VCaP (cell line): ENCODE data around the gene EEF1A2.

Experiments
- H3K27ac ChIP-seq: fragments of 450-650 bp; 2 replicates; pipeline ENCODE4 v1.5.1; 2017
- TF ChIP-seq, protein P1 (sequence below): fragments of 450-650 bp; conservative IDR thresholded peaks from 2 replicates; pipeline ENCODE4 v1.5.1; 2017; ENCODE audit warnings: mild to moderate bottlenecking, moderate library complexity

EEF1A2 gene

DNA sequence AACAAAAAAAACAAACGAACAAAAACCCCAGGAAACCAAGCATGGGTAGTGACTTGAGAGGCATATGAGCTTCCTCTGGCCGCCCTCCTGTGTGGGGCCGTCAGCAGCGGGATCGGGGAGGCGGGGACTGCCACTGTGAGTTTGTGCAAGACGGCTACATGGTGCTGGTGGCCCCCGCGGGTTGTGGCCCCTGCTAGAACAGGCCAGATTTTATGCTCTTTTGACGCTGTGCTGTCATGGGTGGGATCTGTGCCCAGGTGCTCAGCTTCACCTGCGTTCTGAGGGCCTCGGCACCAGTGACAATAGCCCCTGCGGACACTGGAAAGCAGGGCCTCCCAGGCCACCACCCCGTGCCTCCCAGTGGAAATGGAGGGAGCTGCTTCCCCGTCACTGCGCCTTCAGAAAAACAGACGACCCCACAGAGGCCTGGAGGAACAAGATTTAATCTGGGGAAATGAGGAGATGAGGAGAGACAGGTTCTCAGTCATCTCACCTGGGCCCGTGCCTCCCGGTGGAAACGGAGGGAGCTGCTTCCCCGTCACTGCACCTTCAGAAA is 21.7 kb downstream of the EEF1A2 start:
- H3K27ac ChIP-seq, result no peak overlapping the region
- TF ChIP-seq, protein P1, sequence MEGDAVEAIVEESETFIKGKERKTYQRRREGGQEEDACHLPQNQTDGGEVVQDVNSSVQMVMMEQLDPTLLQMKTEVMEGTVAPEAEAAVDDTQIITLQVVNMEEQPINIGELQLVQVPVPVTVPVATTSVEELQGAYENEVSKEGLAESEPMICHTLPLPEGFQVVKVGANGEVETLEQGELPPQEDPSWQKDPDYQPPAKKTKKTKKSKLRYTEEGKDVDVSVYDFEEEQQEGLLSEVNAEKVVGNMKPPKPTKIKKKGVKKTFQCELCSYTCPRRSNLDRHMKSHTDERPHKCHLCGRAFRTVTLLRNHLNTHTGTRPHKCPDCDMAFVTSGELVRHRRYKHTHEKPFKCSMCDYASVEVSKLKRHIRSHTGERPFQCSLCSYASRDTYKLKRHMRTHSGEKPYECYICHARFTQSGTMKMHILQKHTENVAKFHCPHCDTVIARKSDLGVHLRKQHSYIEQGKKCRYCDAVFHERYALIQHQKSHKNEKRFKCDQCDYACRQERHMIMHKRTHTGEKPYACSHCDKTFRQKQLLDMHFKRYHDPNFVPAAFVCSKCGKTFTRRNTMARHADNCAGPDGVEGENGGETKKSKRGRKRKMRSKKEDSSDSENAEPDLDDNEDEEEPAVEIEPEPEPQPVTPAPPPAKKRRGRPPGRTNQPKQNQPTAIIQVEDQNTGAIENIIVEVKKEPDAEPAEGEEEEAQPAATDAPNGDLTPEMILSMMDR, result no peak

DNA sequence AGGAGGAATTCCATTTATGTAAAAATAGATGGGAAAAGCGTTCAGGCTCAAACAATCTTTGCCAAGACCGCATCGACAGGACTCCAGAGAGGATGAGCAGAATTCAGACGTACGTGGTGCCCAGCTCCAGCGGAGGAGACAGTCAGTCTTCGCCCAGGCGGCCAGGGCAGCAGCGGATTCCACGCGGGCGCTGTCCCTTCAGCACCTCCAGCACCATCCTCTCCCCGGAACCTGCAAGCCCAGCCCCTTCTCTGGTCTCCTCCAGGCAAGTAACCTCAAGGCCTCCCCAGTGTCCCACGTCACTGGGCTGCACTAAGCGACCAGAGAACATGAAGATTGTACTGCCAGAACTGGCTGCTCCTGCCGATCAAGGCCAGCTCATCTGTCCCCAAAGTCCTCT is 23.7 kb downstream of the EEF1A2 start:
- H3K27ac ChIP-seq, result no peak overlapping the region
- TF ChIP-seq, protein P1, result no peak

DNA sequence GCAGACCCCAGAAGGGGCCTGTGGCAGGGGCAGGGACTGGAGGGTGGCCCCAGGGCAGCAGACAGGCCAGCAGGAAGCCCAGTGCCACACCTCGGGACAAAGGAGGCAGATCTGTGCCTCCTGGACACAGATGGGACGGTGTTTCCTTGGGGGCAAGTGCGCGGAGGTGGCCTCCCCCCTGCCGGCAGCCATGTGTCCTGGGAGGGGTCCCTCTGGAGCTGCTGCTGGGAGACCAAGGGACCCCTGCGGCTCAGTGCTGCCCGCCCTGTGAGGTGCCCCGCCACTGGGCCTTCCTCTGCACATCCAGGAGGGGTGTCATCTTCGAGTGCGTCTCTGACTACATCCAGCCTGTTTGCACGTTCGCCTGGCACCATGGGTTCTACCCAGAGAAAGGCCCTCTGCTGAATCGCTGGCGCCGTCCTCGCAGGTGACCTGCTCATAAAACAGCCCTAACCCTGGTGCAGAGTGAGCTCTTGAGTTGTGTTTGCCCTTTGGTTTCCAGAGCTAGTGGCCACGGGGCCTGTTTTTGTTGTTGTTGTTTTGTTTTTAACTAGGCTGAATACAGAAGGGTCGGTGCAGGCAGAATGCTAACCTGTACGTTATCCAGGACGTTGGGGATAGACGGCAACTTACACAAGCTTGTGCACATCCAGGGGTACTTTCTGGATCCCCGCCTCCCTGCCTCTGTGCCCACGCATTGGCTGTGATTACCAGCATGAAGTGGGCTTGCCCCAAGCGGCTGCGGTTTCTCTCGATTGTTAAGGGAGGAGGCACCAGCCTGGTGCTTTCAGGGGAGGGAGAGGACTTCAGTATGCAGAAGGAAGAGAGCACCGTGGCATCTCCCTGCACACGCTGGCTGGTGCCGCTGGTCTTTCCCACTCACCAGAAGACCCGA is 25.1 kb downstream of the EEF1A2 start:
- no peak overlapping the region for H3K27ac ChIP-seq
- TF ChIP-seq, protein P1, result no peak

DNA sequence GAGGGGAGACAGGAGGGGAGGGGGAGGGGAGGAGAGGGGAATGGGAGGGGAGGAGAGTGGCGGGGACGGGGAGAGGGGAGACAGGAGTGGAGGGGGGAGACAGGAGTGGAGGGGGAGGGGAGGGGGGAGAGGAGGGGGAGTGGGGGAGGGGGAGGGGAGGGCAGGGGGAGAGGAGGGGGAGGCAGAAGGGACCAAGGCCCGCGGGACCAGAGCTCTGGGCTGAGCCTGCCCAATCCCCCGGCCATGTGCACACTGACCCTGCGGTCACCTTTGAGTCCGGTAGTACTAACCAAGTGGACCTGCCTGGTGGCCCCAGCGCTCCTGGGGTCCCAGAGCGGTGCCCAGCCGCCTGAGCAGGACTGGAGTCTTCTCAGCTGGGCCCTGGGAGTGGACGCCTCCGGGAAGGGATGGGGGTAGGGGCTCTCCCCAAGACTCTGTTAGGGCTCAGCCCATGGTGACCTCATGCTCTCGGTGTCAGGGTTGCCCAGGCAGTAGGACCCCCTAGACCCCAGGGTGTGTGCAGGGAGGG is 26.0 kb downstream of the EEF1A2 start:
- TF ChIP-seq, protein P1, result no peak

DNA sequence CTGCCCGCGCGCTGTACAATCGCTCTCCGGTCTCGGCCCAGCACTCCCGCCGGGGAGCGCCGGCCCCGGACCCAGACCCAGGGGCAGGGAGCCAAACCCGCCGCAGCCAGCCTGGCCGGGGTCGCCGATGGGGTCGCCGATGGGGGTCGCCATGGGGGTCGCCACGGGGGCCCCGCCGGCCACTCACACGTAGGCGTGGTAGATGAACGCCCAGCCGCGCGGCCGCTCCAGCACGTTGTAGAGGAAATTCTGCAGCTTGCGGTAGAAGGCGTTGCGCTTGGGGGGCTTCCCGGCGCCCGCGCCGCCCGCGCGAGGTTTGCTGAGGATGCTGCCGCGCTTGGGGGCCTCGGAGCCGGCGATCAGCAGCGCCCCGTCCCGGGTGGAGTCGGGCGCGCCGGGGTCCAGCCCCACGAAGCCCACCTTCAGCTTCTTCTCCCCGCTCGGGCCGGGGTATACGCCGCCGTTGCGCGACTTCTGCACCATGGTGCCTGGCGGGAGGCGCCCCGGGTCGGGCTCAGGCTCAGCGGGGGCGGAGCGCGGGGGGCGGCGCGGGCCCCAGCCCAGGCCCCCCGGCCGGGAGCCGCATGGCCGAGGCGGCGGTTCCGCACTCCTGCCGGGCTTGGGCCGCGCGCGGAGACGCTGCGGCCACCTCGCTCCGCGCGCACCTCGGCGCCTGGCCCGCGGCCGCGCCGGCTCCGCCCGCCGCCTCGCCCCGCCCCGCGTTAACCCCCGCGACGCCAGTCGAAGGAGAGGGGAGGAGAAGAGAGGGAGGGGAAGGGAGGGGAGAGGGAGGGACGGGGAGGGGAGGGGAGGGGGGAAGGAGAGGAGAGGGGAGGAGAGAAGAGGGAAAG is 26.7 kb downstream of the EEF1A2 start, which contains the start of gene KCNQ2:
Gene KCNQ2 (minus strand): TSS at position 675 of the 851 bp plus-strand sequence. CDS start 192 bp downstream, at position 483.
- H3K27ac ChIP-seq, result peak within 1 kb of the TSS; percentile 91
- TF ChIP-seq, protein P1, result no peak; the same call in 1 of the 2 replicates

More for the DNA sequence above, 26.0 kb downstream of the EEF1A2 start:
- no peak overlapping the region for H3K27ac ChIP-seq

DNA sequence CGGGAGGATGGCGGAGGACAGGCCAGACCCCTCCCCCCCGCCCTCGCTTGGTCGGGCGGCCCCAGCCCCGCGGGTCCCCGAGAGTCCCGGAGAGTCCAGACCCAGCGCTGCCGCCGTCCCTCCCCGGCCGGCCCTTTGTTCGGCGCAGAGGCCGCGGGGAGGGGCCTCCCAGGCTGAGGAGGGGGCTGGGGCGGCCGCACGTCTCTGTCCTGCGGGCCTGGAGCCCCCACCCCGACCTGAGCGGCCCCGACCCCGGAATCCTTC is 27.2 kb downstream of the EEF1A2 start:
- TF ChIP-seq, protein P1, result no peak
- H3K27ac ChIP-seq, result peak overlapping the region; percentile 91
